HG02798 (cell line): ENCODE measurements around the gene SLX4IP.

Experiments used
- ATAC-seq: cut with Tn5 transposase; IDR thresholded peaks from one replicate; pipeline ENCODE4 v1.9.1; 2021; ENCODE audit warnings: mild to moderate bottlenecking; ENCODE audit not compliant: unreplicated experiment, poor library complexity

The SLX4IP gene

GRCh38 chr20:10668677-10669368 is 233.7 kb downstream of the SLX4IP start:
- ATAC-seq: no peak

- no peak for ATAC-seq
Observed at GRCh38 chr20:10669843-10670446, 234.8 kb downstream of the SLX4IP start.

DNA sequence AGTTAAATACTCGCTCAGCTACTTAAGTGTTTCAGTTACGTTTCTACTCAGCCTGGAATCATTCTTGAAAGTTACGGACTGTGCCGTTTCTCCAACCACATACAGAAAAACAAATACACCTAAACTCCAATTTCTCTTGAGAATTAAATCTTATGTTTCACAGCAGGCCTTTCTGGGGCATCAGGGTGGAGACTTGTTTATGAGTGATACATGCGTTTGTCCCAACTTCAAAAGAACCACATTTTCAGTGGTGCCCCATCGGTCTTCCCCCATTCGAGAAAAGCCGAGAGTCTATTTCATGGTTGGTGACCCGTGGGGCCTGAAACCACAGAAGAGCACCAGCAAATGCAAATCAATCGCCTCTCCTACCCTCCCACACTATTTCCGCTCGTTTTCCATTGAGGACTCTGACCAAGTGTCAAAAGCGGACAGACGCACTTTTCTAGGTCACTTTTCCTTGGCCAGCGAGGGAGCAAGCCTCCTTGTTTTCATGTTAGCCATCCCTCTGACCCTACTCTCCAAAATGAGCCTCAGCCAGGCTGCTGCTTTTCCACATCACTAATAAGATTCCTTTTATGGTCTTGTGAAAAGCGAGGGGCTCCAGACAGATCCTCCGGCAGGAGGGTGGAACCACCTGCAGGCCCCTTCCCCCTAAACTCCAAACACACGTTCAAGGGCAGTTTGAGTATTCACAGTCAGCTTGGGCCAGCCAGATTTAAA is 235.6 kb downstream of the SLX4IP start:
- ATAC-seq: peak; percentile 32

DNA sequence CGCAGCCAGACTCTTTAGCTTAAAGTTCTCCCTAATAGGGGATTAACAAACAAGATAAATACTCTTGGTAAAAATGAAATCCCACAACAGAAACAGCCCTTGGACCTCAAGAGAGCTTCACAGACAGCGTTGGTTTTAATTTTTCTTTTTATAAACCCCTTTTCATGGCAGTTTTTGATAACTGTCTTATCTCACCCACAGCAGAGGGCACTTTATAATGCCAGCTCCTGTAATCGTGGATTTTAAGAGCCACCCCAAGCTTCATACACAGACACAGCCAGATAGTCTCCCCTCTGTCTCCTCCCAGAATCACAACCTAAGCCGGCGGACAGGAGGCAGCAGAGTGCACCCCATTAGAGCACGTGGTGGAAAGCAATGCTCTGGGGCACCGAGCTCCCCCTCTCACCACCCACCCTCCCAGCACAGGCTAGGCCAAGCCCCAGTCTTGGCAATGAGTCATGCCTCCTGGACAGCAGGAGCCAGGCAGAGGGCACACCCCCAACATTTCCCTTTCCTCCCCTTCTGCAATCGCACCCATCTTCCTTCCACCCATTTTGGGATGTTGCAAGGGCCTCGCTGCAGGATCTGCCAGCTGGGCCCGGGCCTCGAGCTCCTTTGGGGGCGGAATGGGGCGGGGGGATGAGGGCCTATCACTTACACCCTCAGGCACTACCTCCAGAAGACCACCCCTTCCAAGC is 236.3 kb downstream of the SLX4IP start:
- ATAC-seq: peak; percentile 31

- ATAC-seq: no peak
Observed at GRCh38 chr20:10671919-10672623, 237.0 kb downstream of the SLX4IP start.

DNA sequence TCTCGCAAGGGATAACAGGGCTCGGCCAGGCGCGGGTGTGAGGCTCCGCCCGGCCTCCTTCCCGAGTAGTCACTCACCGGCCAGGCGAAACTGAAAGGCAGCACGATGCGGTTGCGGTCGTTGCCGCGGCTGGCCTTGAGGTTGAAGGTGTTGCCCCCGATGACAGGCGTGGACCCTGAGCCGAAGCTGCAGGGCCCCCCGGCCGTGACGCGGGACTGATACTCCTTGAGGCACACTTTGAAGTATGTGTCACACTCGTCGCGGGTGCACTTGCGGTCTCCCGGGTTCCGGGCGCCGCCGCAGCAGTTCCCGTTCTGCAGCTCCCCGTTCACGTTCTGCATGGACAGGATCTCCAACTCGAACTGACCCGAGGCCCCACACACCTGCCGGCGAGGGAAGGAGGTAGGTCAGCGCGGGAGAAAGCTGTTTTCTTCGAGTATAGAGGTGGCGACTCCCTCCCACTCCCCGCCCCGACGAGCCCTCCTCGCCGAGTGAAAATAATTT is 237.6 kb downstream of the SLX4IP start:
- ATAC-seq: no peak

DNA sequence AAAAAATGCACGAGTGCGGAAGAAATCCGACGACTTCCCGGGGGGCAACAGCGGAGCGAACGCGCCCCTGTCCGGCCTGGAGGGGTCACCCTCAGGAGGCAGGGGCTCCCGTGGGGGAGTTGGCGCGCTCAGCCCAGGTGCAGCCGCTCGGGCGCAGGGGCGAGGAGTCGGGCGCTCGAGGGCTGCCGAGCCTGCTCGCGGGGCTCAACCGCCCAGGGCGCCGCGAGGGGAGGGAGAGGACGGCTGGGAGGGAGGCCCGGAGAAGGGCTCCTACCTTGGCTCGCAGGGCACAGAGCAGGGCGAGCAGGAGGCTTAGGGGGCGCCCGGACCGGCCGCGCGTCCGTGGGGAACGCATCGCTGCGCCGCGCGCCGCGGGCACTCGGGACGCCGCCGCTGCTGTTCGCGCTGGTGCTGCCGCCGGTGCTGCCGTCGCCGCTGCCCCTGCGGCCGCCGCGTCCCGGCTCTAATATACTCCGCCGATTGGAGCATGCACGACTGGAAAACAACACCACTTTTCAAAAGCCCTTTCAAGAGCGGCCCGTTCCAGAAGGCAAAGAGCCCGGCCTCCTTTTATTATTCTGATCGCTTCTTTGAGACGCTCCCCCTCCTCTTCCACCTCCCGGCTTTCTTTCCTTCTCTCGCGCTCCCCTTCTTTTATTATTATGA is 238.2 kb downstream of the SLX4IP start:
- no peak for ATAC-seq

DNA sequence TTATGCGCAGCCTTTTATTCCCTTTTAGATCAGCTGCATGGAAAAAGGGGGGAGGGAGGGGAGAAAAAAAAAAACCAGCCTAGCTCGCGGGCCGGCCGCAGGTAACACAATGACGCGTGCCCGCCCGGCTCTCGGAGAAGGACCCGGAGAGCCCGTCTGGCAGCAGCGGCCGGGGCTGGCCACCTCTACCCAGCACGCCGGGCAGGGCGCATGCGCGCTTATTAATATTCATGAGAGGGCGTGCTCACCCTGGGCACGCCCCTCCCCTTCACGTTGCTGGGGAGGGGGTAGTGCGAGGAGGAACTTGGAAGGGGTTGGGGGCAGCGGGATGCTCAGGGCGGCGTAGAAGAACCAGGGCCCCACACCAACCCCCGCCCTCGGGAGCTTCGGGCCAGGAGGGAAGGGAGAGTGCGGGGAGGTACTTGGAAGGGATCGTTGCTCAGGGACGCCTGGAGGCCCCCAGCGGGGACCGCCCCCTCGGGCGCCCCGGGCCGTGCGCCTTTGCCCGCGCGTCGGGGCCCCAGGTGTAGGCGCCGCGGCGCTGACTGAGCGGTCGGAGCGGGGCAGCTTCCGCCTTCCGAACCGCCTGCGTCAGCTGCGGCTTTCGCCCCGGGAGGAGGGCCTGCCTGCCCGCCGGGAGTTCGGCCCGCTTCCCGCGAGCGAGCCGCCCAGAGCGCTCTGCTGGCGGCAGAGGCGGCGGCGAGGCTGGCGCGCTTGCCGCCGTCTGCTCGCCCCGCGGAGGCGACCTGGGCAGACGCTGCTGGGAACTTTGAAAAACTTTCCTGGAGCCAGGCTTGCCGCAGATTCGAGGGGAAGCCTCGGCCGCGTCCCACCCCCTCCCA is 239.0 kb downstream of the SLX4IP start, which contains the start of gene JAG1:
TSS of gene JAG1 (minus strand) at position 158 of the 842 bp plus-strand sequence. CDS start 469 bp downstream, outside the sequence.
- peak; percentile 68 for ATAC-seq

DNA sequence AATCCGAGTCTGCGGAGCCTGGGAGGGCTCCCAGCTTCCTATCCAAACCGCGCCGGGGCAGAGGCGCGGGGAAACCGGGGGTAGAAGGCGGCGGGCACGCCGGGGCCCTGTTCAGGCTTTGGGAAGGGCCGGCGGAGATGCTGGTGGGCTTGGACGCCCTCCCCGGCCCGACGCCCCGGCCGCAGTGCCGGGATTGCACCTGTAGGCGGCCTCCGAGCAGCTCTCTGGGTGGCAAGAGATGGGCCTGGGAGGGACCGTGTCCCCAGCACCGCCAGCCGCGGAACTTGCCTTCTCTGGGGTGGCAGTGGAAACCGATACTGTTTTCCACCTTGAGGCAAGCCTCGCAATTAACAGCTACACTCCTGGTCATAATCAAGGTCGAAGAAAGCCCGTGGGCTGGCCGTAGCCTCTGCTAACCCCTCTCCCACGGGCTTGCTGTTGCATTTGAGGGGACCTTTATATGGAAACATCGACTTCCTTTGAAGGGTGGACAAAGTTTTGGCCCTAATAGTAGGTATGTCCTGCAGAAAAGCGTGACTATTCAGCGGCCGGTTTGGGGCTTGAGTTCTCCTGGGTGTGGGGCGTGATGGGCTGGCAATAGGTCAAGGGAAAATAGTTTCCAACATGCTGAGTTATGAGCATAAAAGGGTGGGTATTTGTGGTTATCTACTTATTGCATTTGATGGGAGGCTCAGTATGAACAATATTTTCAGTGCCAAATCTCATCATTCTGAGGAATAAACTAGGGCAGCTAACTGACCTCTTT is 239.8 kb downstream of the SLX4IP start:
- ATAC-seq: peak; percentile 48

DNA sequence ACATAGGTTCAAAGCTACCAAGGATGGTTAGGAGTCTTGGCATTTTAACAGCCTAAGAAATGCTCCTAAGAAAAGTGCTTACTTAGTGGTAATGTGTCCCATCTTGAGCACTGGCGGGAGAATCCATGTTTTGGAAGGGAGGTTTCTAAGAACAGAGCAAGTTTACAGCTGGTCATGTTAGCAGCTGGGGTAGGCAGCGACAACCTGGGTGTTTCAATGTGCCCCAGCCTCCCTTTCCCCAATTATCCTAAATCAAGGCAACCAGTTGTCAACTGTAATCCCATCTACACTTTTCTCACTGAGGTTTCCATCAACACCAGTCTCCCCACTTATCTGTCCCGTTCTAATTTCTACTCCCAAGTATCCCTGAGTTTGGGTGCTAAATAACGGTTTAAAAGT is 240.3 kb downstream of the SLX4IP start:
- ATAC-seq: no peak

DNA sequence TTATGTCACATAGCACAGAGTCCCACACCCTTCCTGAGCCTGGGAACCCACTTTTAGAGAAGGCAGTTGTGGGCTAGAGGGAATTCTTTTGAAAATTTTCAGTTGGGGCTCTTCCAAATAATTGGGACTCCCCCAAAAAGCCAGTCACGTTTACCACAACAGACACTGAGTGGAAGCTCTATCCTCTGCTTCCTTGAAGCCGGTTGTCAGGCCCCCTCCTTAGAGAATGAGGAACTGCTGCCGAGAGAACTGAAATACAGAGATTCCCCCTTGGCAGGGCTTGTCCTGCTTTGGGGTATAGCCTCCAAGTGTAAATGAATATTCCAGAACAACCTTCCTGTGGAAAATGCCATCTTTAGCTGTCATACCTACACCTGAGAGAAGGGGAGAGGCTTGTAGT is 241.4 kb downstream of the SLX4IP start:
- no peak for ATAC-seq
